HG03097 (cell line): ENCODE results near the gene C1QL2.

Experiments
- ATAC-seq: cut with Tn5 transposase; IDR thresholded peaks from one replicate; pipeline ENCODE4 v1.9.1; 2021; ENCODE audit not compliant: unreplicated experiment, low FRiP score

The C1QL2 gene

GRCh38 chr2:119111115-119111975 lies 47.2 kb downstream of the C1QL2 start:
- no peak for ATAC-seq

GRCh38 chr2:119109866-119110265 lies 48.7 kb downstream of the C1QL2 start:
- no peak for ATAC-seq

GRCh38 chr2:119108186-119108585 lies 50.4 kb downstream of the C1QL2 start:
- ATAC-seq = no peak

GRCh38 chr2:119106301-119106897 lies 52.2 kb downstream of the C1QL2 start:
- no peak for ATAC-seq
